Mesenteric fat pad (tissue), 1 donor: Measurements from ENCODE around the gene ME3. TPM values are rescaled to one million over a fixed set of nuclear protein-coding genes. Genes with fewer than 3 reads are reported as not detected.

Experiments
- DNase-seq: peaks from one replicate; pipeline ENCODE4 v3.0.0-alpha.2; 2020; ENCODE audit warnings: low spot score
- total RNA-seq: library from RNA; stranded (reverse); fragmentation: NEBNext Ultra II Directional; extraction: Animal tissue kit (Norgen Biotek cat#: 25700); gene quantifications from one replicate; pipeline ENCODE4 v1.2.1, GENCODE V29; 2021
- donor health status: DM: yes; HTN: yes; CAD: no.

The ME3 gene
- total RNA-seq, 1 donor from 2014 or later = 49.4 TPM

- no peak for DNase-seq
Measured at GRCh38 chr11:86395061-86395551, 277.3 kb downstream of the ME3 start.

Other genes starting within 250 kb of the ME3 start
- 66.5 TPM for gene PRSS23, start 127.9 kb upstream of the ME3 start, total RNA-seq